Testis (tissue), 2 donors: Measurements from ENCODE around the gene CD81.

Source experiments
- POLR2A ChIP-seq: fragments of 450-650 bp; IDR thresholded peaks from one replicate; pipeline ENCODE4 v1.6.1; 2017; ENCODE audit warnings: antibody characterized with exemption, mild to moderate bottlenecking, moderate library complexity
- TF ChIP-seq, protein P1 (sequence below), 3 experiments: fragments of 450-650 bp in 2 of 3; fragments of 200-600 bp in 1 of 3; sonication (generic) in 1 of 3; IDR thresholded peaks; one replicate each; pipeline ENCODE4 v1.5.1; 2016 to 2019; ENCODE audit warnings: antibody characterized with exemption in 3 of 3, mild to moderate bottlenecking in 2 of 3, moderate library complexity in 1 of 3

DNA sequence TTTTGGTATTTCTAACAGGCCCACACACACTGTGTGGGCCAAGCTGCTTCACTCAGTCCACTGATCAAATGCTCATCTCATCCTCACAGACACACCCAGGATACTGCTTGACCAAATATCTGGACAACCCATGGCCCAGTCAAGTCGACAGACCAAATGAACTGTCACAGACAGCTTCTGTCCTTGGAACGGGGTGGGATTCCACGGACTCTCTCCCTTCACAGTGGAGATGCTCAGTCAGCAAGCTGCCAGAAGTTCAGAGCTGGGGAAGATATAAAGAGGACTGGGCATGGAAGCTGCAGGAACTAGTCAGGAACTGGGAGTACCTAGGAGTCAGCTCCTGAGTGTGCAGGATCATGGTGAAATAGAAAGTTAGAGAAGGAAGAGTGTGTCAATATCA is 34.6 kb upstream of the CD81 start:
- TF ChIP-seq, protein P1, sequence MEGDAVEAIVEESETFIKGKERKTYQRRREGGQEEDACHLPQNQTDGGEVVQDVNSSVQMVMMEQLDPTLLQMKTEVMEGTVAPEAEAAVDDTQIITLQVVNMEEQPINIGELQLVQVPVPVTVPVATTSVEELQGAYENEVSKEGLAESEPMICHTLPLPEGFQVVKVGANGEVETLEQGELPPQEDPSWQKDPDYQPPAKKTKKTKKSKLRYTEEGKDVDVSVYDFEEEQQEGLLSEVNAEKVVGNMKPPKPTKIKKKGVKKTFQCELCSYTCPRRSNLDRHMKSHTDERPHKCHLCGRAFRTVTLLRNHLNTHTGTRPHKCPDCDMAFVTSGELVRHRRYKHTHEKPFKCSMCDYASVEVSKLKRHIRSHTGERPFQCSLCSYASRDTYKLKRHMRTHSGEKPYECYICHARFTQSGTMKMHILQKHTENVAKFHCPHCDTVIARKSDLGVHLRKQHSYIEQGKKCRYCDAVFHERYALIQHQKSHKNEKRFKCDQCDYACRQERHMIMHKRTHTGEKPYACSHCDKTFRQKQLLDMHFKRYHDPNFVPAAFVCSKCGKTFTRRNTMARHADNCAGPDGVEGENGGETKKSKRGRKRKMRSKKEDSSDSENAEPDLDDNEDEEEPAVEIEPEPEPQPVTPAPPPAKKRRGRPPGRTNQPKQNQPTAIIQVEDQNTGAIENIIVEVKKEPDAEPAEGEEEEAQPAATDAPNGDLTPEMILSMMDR (IDR thresholded peaks at IDR 0.05), result no peak
- TF ChIP-seq POLR2A, result no peak
